Fibroblast of pulmonary artery (primary cell): ENCODE measurements around the gene ANKRD53.

Source experiments
- DNase-seq: peaks from one replicate; pipeline ENCODE4 v3.0.0-alpha.2; 2010; ENCODE audit warnings: low read depth
- H3K4me3 ChIP-seq: replicated peaks from 2 replicates; pipeline ENCODE4 v1.5.1; 2011; ENCODE audit warnings: low read depth, mild to moderate bottlenecking, control low read depth, low read length, moderate library complexity
- TF ChIP-seq, protein P1 (sequence below): IDR thresholded peaks from 2 replicates; pipeline ENCODE4 v1.5.1; 2011; ENCODE audit warnings: mild to moderate bottlenecking, control low read depth, low read length, inconsistent platforms; ENCODE audit errors: missing control alignments

Gene ANKRD53

GRCh38 chr2:70947556-70948184 lies 30.8 kb upstream of the ANKRD53 start:
- TF ChIP-seq, protein P1, sequence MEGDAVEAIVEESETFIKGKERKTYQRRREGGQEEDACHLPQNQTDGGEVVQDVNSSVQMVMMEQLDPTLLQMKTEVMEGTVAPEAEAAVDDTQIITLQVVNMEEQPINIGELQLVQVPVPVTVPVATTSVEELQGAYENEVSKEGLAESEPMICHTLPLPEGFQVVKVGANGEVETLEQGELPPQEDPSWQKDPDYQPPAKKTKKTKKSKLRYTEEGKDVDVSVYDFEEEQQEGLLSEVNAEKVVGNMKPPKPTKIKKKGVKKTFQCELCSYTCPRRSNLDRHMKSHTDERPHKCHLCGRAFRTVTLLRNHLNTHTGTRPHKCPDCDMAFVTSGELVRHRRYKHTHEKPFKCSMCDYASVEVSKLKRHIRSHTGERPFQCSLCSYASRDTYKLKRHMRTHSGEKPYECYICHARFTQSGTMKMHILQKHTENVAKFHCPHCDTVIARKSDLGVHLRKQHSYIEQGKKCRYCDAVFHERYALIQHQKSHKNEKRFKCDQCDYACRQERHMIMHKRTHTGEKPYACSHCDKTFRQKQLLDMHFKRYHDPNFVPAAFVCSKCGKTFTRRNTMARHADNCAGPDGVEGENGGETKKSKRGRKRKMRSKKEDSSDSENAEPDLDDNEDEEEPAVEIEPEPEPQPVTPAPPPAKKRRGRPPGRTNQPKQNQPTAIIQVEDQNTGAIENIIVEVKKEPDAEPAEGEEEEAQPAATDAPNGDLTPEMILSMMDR, result no peak
- DNase-seq, result peak; percentile 52
- H3K4me3 ChIP-seq, result no peak overlapping the region

GRCh38 chr2:70948337-70949003 lies 30.0 kb upstream of the ANKRD53 start:
- H3K4me3 ChIP-seq, result peak overlapping the region; percentile 43
- TF ChIP-seq, protein P1, result peak; percentile 87
- DNase-seq, result peak; percentile 76

DNA sequence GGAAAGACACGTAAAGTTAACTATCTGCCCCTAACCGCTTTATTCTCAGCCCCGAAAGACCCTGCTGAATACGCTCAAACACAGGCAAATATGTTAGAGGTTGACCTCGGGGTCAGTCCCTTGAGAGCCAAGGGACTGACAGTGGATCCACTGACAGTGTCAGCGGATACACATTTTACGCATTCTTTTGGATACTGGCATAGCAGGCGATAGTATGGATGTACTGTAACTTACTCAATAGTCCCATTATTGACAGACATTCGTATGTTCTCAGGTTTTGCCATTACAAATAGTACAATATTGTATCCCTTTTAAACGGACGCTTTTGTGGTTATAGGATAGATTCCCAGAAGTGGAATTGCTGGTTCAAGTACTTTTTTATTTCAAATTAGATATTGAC lies 29.3 kb upstream of the ANKRD53 start:
- TF ChIP-seq, protein P1, result no peak
- no peak for DNase-seq
- no peak overlapping the region for H3K4me3 ChIP-seq

- no peak for DNase-seq
- TF ChIP-seq, protein P1, result no peak
- no peak overlapping the region for H3K4me3 ChIP-seq
Measured at GRCh38 chr2:70954886-70955285, 23.5 kb upstream of the ANKRD53 start.

GRCh38 chr2:70956141-70956540 lies 22.3 kb upstream of the ANKRD53 start:
- TF ChIP-seq, protein P1, result no peak
- H3K4me3 ChIP-seq, result no peak overlapping the region

DNA sequence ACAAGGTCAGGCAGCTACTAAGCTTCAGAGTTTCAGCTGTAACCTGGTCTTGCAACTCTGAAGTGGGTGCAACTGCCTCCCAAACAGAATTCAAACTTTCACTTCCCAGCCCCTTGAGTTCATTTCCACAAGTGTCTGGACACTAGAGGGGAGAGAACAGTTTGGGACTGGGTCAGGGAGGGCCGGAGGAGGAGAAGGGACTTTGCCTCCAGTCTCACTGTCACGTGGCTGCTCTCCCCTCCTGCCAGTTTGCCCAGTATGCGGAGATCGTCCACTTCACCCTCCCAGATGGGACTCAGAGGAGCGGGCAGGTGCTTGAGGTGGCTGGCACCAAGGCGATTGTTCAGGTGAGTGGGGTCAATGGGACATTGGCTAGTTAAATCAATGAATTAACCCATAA lies 20.6 kb upstream of the ANKRD53 start:
- no peak overlapping the region for H3K4me3 ChIP-seq
- no peak for DNase-seq
- TF ChIP-seq, protein P1, result no peak

More at GRCh38 chr2:70956141-70956540, 22.3 kb upstream of the ANKRD53 start:
- DNase-seq, result no peak
